GM21381 (cell line): ENCODE data around the gene ZNF776.
"Not testable (repeated sequence)": the region's sequence is repeated elsewhere in the genome, so short reads cannot be mapped to it uniquely, and the experiment has no call there.

Experiments
- ATAC-seq: cut with Tn5 transposase; IDR thresholded peaks from one replicate; pipeline ENCODE4 v1.9.1; 2021; ENCODE audit warnings: mild to moderate bottlenecking, moderate library complexity; ENCODE audit not compliant: unreplicated experiment

ZNF776 gene

DNA sequence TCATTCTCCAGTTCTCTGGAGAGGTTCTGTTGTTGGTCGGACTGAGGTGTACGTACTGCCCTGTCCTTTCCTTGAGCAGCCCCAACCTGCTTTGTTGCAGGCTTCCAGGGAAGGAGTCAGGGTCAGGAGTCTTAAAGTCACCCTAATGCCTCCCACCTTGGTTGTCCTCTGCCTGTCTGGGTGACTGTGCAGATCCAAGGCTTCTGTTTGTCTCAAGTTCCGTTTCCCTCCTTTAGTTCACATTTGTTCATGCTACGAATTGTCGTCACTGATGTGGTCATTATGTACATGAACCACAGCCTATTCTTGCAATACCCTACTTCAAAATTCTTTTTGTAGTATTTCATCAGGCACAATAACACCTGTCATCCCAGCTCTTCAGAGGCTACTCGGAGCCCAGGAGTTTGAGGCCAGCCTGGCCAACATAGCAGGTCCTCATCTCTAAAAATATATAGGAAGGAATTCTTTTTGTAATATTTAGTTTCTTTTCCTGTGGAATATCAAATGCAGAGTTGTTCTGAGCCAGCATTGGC lies 30.2 kb downstream of the ZNF776 start:
- ATAC-seq, result no peak

DNA sequence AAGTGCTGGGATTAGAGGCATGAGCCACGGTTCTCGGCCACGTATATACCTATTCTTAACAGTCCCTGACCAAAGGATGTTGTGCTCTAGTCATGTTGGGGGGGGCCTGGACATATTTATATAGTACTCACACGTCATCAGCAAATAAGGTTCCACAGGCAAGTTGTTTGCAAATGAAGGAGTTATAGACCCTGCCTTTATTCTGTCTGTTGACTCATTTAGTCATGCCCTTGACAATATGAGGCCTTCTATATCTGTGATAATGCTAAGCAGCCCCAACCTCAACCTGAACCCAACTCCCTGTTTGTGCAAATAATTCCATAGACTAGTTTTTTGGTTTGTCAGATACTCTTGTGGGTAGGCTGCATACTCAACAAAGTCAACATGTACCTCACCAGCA lies 31.7 kb downstream of the ZNF776 start:
- ATAC-seq, result no peak

DNA sequence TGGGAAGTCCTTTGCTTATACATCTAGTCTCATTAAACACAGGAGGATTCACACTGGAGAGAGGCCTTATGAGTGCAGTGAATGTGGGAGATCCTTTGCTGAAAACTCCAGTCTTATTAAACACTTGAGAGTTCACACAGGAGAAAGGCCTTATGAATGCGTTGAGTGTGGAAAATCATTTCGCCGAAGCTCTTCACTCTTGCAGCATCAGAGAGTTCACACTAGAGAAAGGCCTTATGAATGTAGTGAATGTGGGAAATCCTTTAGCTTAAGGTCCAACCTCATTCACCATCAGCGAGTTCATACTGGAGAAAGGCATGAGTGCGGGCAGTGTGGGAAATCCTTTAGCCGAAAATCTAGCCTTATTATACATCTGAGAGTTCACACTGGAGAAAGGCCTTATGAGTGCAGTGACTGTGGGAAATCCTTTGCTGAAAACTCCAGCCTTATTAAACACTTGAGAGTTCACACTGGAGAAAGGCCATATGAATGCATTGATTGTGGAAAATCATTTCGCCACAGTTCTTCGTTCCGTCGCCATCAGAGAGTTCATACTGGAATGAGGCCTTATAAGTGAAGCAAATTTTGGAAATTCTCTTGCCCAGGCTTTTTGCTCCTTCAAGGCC lies 32.7 kb downstream of the ZNF776 start:
- ATAC-seq, result no peak

- no peak for ATAC-seq
These were observed 39.7 kb downstream of the ZNF776 start for GRCh38 chr19:57786286-57786685.

DNA sequence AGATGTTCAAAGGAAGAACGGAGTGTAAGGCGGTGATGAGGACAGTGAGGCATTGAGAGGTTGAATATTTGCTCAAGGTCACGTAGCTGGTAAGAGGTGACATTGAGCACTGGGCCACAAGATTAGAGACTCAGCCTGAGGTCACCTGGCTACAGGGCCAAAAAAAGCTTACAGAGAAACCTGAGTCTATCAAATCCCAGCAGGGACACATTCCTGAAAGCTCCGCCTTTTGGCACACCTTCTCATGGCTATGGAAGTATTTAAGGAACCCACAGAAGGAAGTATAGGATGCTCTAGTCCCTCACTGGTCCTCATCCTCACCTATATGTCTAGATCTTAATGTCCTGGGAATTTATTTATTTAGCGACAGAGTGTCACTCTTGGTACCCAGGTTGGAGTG lies 40.3 kb downstream of the ZNF776 start:
- ATAC-seq, result no peak

DNA sequence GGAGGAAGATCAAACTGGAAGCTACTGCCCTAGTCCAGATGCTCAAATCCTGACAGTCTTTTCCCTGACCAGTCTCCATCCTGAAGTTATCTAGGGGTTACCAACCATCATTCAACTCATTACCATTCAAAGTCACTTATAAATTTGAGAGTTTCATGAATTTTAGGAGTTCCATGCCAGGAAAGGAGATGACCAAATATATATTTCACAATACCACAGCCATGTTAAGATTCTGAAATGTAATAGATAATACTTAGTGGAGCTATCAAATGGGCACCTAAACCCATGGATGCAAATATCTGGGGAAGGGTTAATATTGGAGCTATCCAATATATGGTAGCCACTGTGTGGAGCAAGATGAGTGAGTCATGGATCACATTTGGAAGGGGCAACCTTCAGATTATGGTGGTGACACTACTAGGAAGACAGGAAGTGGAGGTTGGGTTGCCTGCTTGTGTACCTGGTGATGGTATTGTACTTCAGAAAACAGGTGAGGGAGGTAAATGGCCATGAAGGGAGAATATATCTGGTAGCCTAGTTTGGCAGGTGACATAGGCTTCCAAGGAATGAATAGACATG lies 41.6 kb downstream of the ZNF776 start:
- no peak for ATAC-seq

GRCh38 chr19:57789288-57789687 lies 42.7 kb downstream of the ZNF776 start:
- no peak for ATAC-seq

DNA sequence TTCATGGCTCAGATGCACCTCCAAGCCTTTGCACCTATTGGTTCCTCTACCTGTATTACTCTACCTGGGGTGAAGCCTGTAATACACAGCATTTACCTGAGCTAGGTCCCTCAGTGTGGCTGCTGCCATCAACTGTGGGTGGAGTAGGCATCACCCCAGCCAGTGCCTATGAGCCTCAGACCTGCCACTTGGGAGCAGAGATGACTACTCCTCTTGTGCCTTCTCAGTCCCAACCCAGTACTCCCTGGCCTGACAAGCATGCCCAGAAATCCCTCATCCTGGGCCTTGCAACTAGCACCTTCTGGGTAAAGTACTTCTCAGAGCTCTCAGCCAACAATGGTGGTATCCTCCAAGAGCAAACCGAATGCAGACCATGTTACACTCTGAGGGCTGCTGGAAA lies 50.0 kb downstream of the ZNF776 start:
- ATAC-seq, result not testable (repeated sequence)

DNA sequence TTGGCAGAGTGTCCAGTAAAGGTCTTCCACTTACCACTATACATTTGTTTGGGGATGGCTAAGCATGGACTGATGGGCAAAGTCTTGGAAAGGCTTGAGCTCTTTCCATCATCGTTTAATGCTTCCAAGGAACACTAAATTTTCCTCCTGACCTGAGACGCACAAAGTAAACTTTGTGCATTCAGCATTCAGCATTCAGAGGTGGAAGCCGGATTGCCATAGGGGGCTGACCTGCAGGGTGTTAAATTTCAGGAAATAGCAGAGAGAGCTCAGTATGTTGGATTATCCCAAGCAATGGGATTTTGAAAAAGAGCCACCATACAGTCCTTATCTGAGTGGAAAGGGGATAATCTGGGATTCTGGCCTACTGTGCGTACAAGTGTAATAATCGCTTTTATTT lies 54.1 kb downstream of the ZNF776 start:
- no peak for ATAC-seq

DNA sequence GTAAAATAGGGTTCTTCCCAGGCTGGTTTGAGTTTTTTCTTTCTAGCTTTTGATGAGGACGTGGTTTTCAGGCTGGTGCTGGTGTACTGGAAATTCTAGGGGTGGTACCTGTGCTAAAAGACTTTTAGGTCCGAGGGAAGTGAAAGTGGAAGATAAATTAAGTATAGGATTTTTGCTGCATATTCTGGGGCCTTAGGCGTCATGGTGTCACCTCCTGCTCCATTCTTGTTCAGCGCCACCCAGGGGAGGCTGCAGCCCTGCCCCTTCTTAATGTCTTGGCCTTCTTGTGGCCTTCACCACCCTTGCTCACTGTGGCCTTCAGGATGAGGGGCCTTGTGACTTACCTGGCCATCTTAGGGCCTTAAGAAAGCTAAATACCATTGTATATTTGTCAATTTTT lies 55.7 kb downstream of the ZNF776 start:
- ATAC-seq, result no peak

GRCh38 chr19:57803265-57803593 lies 56.6 kb downstream of the ZNF776 start:
- no peak for ATAC-seq

- no peak for ATAC-seq
These were observed 57.1 kb downstream of the ZNF776 start for GRCh38 chr19:57803594-57804325.

GRCh38 chr19:57807541-57807940 lies 60.9 kb downstream of the ZNF776 start:
- no peak for ATAC-seq
